IMR-90 (cell line): Measurements from ENCODE around the gene SS18. TPM values are rescaled to one million over a fixed set of nuclear protein-coding genes. Genes with fewer than 3 reads are reported as not detected.

ENCODE experiments used
- ATAC-seq: fragments of 200-7000 bp; cut with Tn5 transposase; 2 replicates; pipeline ENCODE4 v1.9.1; 2020; ENCODE audit warnings: low read depth, mild to moderate bottlenecking, moderate library complexity
- BruUV-seq: library from RNA; stranded (reverse); fragments of 400-500 nt; replicated peaks from 2 replicates; lab custom pipeline; 2021; lab: Mats Ljungman, UMichigan
- CTCF ChIA-PET: fragments of 300-600 bp; formaldehyde crosslinking; extraction: SDS; loops from one replicate; lab custom pipeline; 2021; ENCODE audit warnings: antibody characterized with exemption; lab: Yijun Ruan, JAX
- POLR2A ChIA-PET: fragments of 300-600 bp; sonication (Branson Sonifier 250); formaldehyde crosslinking; loops from one replicate; lab custom pipeline; 2022; ENCODE audit warnings: antibody characterized with exemption; ENCODE audit not compliant: unreplicated experiment; lab: Charles Lee
- DNase-seq: peaks from one replicate; pipeline ENCODE4 v3.0.0; 2013
- H2AFZ ChIP-seq: replicated peaks from 2 replicates; pipeline ENCODE3; 2013; ENCODE audit warnings: low read length, mild to moderate bottlenecking; ENCODE audit not compliant: poor library complexity
- H2AK5ac ChIP-seq: 2 replicates; pipeline ENCODE4 v1.6.1; 2013; ENCODE audit warnings: low read depth, low read length, inconsistent platforms
- H2AK9ac ChIP-seq: replicated peaks from 2 replicates; pipeline ENCODE3; 2013; ENCODE audit warnings: mild to moderate bottlenecking, low read depth, low read length, moderate library complexity; ENCODE audit not compliant: poor library complexity
- H2BK120ac ChIP-seq: 2 replicates; pipeline ENCODE4 v1.6.1; 2013; ENCODE audit warnings: low read depth, low read length, inconsistent platforms
- H2BK15ac ChIP-seq: 3 replicates; pipeline ENCODE4 v1.6.1; 2013; ENCODE audit warnings: low read depth, low read length, inconsistent platforms
- H2BK20ac ChIP-seq: 2 replicates; pipeline ENCODE4 v1.6.1; 2013; ENCODE audit warnings: low read depth, mild to moderate bottlenecking, inconsistent platforms, low read length, moderate library complexity
- H2BK5ac ChIP-seq: 2 replicates; pipeline ENCODE4 v1.6.1; 2013; ENCODE audit warnings: mild to moderate bottlenecking, low read depth, low read length, inconsistent platforms; ENCODE audit not compliant: poor library complexity, severe bottlenecking
- H3K14ac ChIP-seq: replicated peaks from 2 replicates; pipeline ENCODE4 v1.6.1; 2013; ENCODE audit warnings: low read depth, low read length, inconsistent platforms
- H3K18ac ChIP-seq: 2 replicates; pipeline ENCODE4 v1.6.1; 2013; ENCODE audit warnings: low read depth, low read length, control low read depth
- H3K23ac ChIP-seq: 2 replicates; pipeline ENCODE4 v1.6.1; 2013; ENCODE audit warnings: low read depth, low read length, inconsistent platforms
- H3K27ac ChIP-seq: 2 replicates; pipeline ENCODE4 v1.5.1; 2013; ENCODE audit warnings: mild to moderate bottlenecking, control low read depth, low read length; ENCODE audit not compliant: insufficient read depth
- H3K27me3 ChIP-seq: 2 replicates; pipeline ENCODE4 v1.6.1; 2013; ENCODE audit warnings: low read length; ENCODE audit not compliant: control insufficient read depth, insufficient read depth
- H3K36me3 ChIP-seq: 2 replicates; pipeline ENCODE4 v1.6.1; 2013; ENCODE audit warnings: low read length, mixed read lengths; ENCODE audit not compliant: control insufficient read depth, insufficient read depth
- H3K4ac ChIP-seq: 2 replicates; pipeline ENCODE4 v1.6.1; 2013; ENCODE audit warnings: low read depth, low read length, inconsistent platforms
- H3K4me1 ChIP-seq: 2 replicates; pipeline ENCODE4 v1.6.1; 2013; ENCODE audit warnings: low read length, mixed read lengths; ENCODE audit not compliant: control insufficient read depth, insufficient read depth
- H3K4me2 ChIP-seq: 2 replicates; pipeline ENCODE4 v1.6.1; 2013; ENCODE audit warnings: low read depth, mild to moderate bottlenecking, control low read depth, low read length, moderate library complexity
- H3K4me3 ChIP-seq: 2 replicates; pipeline ENCODE4 v1.5.1; 2013; ENCODE audit warnings: low read depth, mild to moderate bottlenecking, control low read depth, low read length, moderate library complexity; ENCODE audit not compliant: insufficient read depth
- H3K56ac ChIP-seq: 2 replicates; pipeline ENCODE4 v1.6.1; 2013; ENCODE audit warnings: low read length, inconsistent platforms; ENCODE audit not compliant: insufficient read depth; ENCODE audit errors: extremely low read depth
- H3K79me1 ChIP-seq, 2 experiments: 2 replicates each; pipeline ENCODE4 v1.6.1; 2013; ENCODE audit warnings: low read length in 2 of 2, inconsistent platforms in 1 of 2, low read depth in 1 of 2
- H3K9ac ChIP-seq: 2 replicates; pipeline ENCODE4 v1.6.1; 2013; ENCODE audit warnings: low read depth, low read length, control low read depth
- H3K9me1 ChIP-seq: 2 replicates; pipeline ENCODE4 v1.6.1; 2013; ENCODE audit warnings: low read length, inconsistent platforms; ENCODE audit not compliant: insufficient read depth
- H3K9me3 ChIP-seq: 2 replicates; pipeline ENCODE4 v1.6.1; 2013; ENCODE audit warnings: low read length; ENCODE audit not compliant: control insufficient read depth, insufficient read depth
- H4K20me1 ChIP-seq: 2 replicates; pipeline ENCODE4 v1.6.1; 2013; ENCODE audit warnings: low read length, inconsistent platforms; ENCODE audit not compliant: insufficient read depth
- H4K5ac ChIP-seq: 2 replicates; pipeline ENCODE4 v1.6.1; 2013; ENCODE audit warnings: mild to moderate bottlenecking, low read depth, low read length, control low read depth
- H4K8ac ChIP-seq, 2 experiments: 2 replicates each; pipeline ENCODE4 v1.6.1; 2013; ENCODE audit warnings: low read depth in 2 of 2, low read length in 2 of 2, control low read depth in 1 of 2, inconsistent platforms in 1 of 2
- H4K91ac ChIP-seq: 2 replicates; pipeline ENCODE4 v1.6.1; 2013; ENCODE audit warnings: low read depth, low read length, inconsistent platforms; ENCODE audit not compliant: insufficient read depth
- CHD1 ChIP-seq: IDR thresholded peaks from 2 replicates; pipeline ENCODE4 v1.6.1; 2012; ENCODE audit warnings: low read depth, low read length, improper control_type of control experiment
- MAFK ChIP-seq: IDR thresholded peaks from 2 replicates; pipeline ENCODE4 v1.6.1; 2012; ENCODE audit warnings: low read depth, low read length, improper control_type of control experiment
- MXI1 ChIP-seq: IDR thresholded peaks from 2 replicates; pipeline ENCODE4 v1.6.1; 2012; ENCODE audit warnings: low read depth, mild to moderate bottlenecking, low read length, moderate library complexity, borderline replicate concordance
- WGBS, 2 experiments: methylation state at CpG; one replicate each; pipeline versions ENCODE4 v1.1.5 to v1.1.7; 2013; ENCODE audit warnings: missing lambda C conversion rate in 2 of 2; ENCODE audit not compliant: insufficient read length in 1 of 2; ENCODE audit errors: extremely low coverage in 2 of 2; 5-methylcytosine and 5-hydroxymethylcytosine counted together
- dilution Hi-C: fragments of 300-500 bp; cut with HindIII; formaldehyde crosslinking; loops from one replicate; pipeline ENCODE4 v1.14.3; 2018; ENCODE audit warnings: low sequenced_read_pairs; ENCODE audit not compliant: unreplicated experiment
- in situ Hi-C: fragments of 300-500 bp; cut with MboI; formaldehyde crosslinking; loops from 3 replicates; pipeline ENCODE4 v1.14.3; 2019; ENCODE audit warnings: low sequenced_read_pairs, inconsistent platforms, mixed read lengths
- intact Hi-C: fragments of 100-400 bp; cut with micrococcal nuclease; formaldehyde crosslinking; loops from 2 replicates; pipeline ENCODE4 v1.10.0; 2022
- polyA plus RNA-seq, 3 experiments: library from polyadenylated mRNA; depleted of rRNA; stranded (reverse); fragments of >200 nt; gene quantifications; 2 replicates each; pipeline ENCODE4 v1.2.3, GENCODE V29; 2012; ENCODE audit warnings: low replicate concordance in 1 of 3
- total RNA-seq: library from RNA; depleted of rRNA; stranded (reverse); fragments of >200 nt; gene quantifications from 2 replicates; pipeline ENCODE4 v1.2.3, GENCODE V29; 2012
- TF ChIP-seq, protein P1 (sequence below): conservative IDR thresholded peaks from 2 replicates; pipeline ENCODE4 v1.5.1; 2012; ENCODE audit warnings: mild to moderate bottlenecking, low read depth, low read length, improper control_type of control experiment

SS18 gene
- total and polyA plus RNA-seq, 2 of the 4 experiments (the other 2 are of a cell fraction) = 112 to 242 TPM

DNA sequence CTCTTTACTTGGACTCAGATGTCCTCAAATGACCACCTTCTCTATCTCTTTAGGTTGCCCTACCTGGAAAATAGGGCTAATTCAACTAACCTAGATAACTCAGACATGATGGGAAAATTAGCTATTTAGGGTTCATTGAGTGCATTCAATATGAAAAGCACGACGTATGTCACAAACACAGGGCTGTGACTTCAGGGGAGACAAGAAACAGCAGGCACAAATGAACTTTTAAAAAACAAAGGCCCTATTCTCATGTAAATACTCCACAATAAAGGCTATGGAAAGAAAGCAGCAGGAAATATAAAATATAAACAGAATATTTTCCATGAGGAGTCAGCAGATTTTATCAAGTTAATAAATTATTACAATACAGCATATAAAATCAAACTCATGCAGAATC, 97.8 kb downstream of the SS18 start:
- Histone ChIP-seq H4K20me1 (no peaks in the 10 kb centered on the region), H2AK9ac (no peak overlapping the region), H3K27me3 (no peaks in the 10 kb centered on the region), H4K8ac (no peak overlapping the region), H3K18ac (no peak overlapping the region), H3K4me1 (no peaks in the 10 kb centered on the region), H3K36me3 (no peaks in the 10 kb centered on the region), H3K9me3 (no peaks in the 10 kb centered on the region), H4K5ac (no peak overlapping the region), H3K56ac (no peak overlapping the region), H3K4me3 (no peak overlapping the region), H3K27ac (no peak overlapping the region), H2AFZ (no peak overlapping the region), H2BK20ac (no peak overlapping the region), H3K79me1 (no peaks in the 10 kb centered on the region), H2AK5ac (no peak overlapping the region), H4K91ac (no peak overlapping the region), H2BK120ac (no peak overlapping the region), H3K9ac (no peak overlapping the region), H2BK5ac (no peak overlapping the region), H3K14ac (no peak overlapping the region), H3K9me1 (no peaks in the 10 kb centered on the region), H3K23ac (no peak overlapping the region), H2BK15ac (no peak overlapping the region), H3K4ac (no peak overlapping the region), H3K4me2 (no peak overlapping the region)
- TF ChIP-seq, protein P1, sequence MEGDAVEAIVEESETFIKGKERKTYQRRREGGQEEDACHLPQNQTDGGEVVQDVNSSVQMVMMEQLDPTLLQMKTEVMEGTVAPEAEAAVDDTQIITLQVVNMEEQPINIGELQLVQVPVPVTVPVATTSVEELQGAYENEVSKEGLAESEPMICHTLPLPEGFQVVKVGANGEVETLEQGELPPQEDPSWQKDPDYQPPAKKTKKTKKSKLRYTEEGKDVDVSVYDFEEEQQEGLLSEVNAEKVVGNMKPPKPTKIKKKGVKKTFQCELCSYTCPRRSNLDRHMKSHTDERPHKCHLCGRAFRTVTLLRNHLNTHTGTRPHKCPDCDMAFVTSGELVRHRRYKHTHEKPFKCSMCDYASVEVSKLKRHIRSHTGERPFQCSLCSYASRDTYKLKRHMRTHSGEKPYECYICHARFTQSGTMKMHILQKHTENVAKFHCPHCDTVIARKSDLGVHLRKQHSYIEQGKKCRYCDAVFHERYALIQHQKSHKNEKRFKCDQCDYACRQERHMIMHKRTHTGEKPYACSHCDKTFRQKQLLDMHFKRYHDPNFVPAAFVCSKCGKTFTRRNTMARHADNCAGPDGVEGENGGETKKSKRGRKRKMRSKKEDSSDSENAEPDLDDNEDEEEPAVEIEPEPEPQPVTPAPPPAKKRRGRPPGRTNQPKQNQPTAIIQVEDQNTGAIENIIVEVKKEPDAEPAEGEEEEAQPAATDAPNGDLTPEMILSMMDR = no peak
- TF ChIP-seq CHD1 (no peak), MAFK (no peak), MXI1 (no peak)
- BruUV-seq = no TSS peak
- WGBS, 2 experiments = no CpG with 5 or more reads among the region's 2 CpGs
- ChIA-PET POLR2A (no interaction called here), CTCF (interaction anchor here (0.7 to 1.7 kb wide), 2 partner anchors 22 to 33 kb away, joined by 3 to 6 read pairs; no protein-coding TSS in a partner anchor)
- DNase-seq = no peak
- ATAC-seq = no peak
- in situ Hi-C loops (no loop called here), intact Hi-C loops (no loop called here), dilution Hi-C loops (no loop called here)
